Sigmoid colon (tissue), 4 donors: Measurements from ENCODE around the gene NOS1AP.

ENCODE experiments used
- CTCF ChIP-seq, 4 experiments: fragments of 450-650 bp in 3 of 4; fragments of 200-600 bp in 1 of 4; IDR thresholded peaks; one replicate each; pipeline ENCODE4 v1.5.1; 2016 to 2019; ENCODE audit warnings: antibody characterized with exemption in 4 of 4, mild to moderate bottlenecking in 3 of 4, moderate library complexity in 2 of 4
- EP300 ChIP-seq, 4 donors: sonication (generic); formaldehyde crosslinking; IDR thresholded peaks; one replicate each; pipeline ENCODE4 v1.6.1; 2017; ENCODE audit warnings: antibody characterized with exemption in 4 of 4

- TF ChIP-seq CTCF (IDR thresholded peaks at IDR 0.05) (no peak), EP300 (IDR thresholded peaks at IDR 0.05) (no peak)
These were observed 180.7 kb downstream of the NOS1AP start for GRCh38 chr1:162250004-162250730.
